ENCODE data around the gene FNDC7.
A peak's percentile ranks its signal among the peaks of the same experiment; 100 is the strongest.
"Not testable (repeated sequence)": the region's sequence is repeated elsewhere in the genome, so short reads cannot be mapped to it uniquely, and the experiment has no call there.

Gene FNDC7

GRCh38 chr1:108699375-108700332 lies 13.1 kb upstream of the FNDC7 start:
- DNase-seq = peak in 1 of 5 experiments; percentile 37

GRCh38 chr1:108701176-108701849 lies 11.4 kb upstream of the FNDC7 start:
- DNase-seq = peak in 1 of 5 experiments; percentile 50

GRCh38 chr1:108702109-108702508 lies 10.6 kb upstream of the FNDC7 start:
- not testable (repeated sequence) for DNase-seq

- peak in 2 of 5 experiments; percentile 47 to 83 for DNase-seq
These were observed 8.8 kb upstream of the FNDC7 start for GRCh38 chr1:108703939-108704338.

GRCh38 chr1:108704496-108704895 lies 8.2 kb upstream of the FNDC7 start:
- no peak for DNase-seq

- DNase-seq = no peak
These were observed 6.1 kb upstream of the FNDC7 start for GRCh38 chr1:108706643-108707042.

- DNase-seq = peak in 4 of 5 experiments; percentile 38 to 74 (median 48)
These were observed 3.7 kb upstream of the FNDC7 start for GRCh38 chr1:108708691-108709660.

GRCh38 chr1:108715932-108716331 lies 3.2 kb downstream of the FNDC7 start:
- DNase-seq = no peak

- DNase-seq = no peak
These were observed 3.9 kb downstream of the FNDC7 start for GRCh38 chr1:108716437-108717230.

- no peak for DNase-seq
These were observed 5.1 kb downstream of the FNDC7 start for GRCh38 chr1:108717774-108718316.

- DNase-seq = no peak
These were observed 6.4 kb downstream of the FNDC7 start for GRCh38 chr1:108718927-108719655.

- DNase-seq = no peak
These were observed 7.1 kb downstream of the FNDC7 start for GRCh38 chr1:108719656-108720435.

- no peak for DNase-seq
These were observed 9.6 kb downstream of the FNDC7 start for GRCh38 chr1:108722292-108722691.

GRCh38 chr1:108725906-108726305 lies 13.2 kb downstream of the FNDC7 start:
- no peak for DNase-seq

- no peak for DNase-seq
These were observed 15.7 kb downstream of the FNDC7 start for GRCh38 chr1:108728327-108728923.

- DNase-seq = no peak
These were observed 16.8 kb downstream of the FNDC7 start for GRCh38 chr1:108729481-108729880.

GRCh38 chr1:108732398-108732797 lies 19.7 kb downstream of the FNDC7 start:
- no peak for DNase-seq

GRCh38 chr1:108734171-108734865 lies 21.6 kb downstream of the FNDC7 start:
- DNase-seq = no peak

- DNase-seq = no peak
These were observed 29.5 kb downstream of the FNDC7 start for GRCh38 chr1:108742253-108742652.

All from T-helper 2 cell (primary cell).